Measurements from ENCODE around the gene NME1. TPM values are rescaled to one million over a fixed set of nuclear protein-coding genes. Genes with fewer than 3 reads are reported as not detected.

The NME1 gene
- total and polyA plus RNA-seq, 9 of the 15 experiments (the other 6 are each of a cell fraction or from before 2014, with no cell fraction given): 449 to 1,588 (median 604) TPM

DNA sequence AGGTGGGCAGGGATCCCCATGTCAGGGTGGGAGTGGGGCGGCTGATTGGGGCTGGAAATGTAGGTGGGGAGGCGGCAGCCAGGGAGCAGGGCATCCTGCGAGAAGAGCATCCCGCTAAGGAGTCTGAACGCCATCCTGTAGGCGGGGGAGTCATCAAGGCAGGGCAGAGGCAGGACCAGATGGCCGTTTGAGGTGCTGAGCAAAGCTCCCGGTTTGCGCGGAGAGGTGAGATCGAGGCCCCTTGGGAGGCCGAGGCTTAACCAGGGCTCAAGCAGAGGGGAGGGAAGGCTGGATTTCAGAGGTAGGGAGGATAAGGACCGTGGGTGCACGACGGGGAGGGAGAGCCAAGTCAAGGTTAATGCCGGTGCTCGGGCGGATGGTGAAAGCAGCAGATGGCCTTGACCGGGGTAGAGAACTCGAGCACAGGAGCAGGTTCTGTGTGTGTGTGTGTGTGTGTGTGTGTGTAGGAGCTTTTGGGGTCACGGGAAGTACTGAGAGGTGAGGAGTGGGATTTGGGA is 12.4 kb downstream of the NME1 start (continued):
- no peak for TF ChIP-seq ZBTB7A (IDR thresholded peaks at IDR 0.05; ENCODE audit: borderline replicate concordance, control insufficient read depth, low read depth, low read length)
- TF ChIP-seq RNF2 (IDR thresholded peaks at IDR 0.05): no peak; the same call in 1 of the 2 replicates
- 0 out of 4 replicates have a peak, but pooled peaks of 1 of the 2 experiments have one; percentile 29 for TF ChIP-seq TRIM24 (IDR thresholded peaks at IDR 0.05)
- peak; percentile 87; the same call in 1 of the 2 replicates for TF ChIP-seq THRAP3 (IDR thresholded peaks at IDR 0.05; ENCODE audit: borderline replicate concordance)
- TF ChIP-seq, protein P1, sequence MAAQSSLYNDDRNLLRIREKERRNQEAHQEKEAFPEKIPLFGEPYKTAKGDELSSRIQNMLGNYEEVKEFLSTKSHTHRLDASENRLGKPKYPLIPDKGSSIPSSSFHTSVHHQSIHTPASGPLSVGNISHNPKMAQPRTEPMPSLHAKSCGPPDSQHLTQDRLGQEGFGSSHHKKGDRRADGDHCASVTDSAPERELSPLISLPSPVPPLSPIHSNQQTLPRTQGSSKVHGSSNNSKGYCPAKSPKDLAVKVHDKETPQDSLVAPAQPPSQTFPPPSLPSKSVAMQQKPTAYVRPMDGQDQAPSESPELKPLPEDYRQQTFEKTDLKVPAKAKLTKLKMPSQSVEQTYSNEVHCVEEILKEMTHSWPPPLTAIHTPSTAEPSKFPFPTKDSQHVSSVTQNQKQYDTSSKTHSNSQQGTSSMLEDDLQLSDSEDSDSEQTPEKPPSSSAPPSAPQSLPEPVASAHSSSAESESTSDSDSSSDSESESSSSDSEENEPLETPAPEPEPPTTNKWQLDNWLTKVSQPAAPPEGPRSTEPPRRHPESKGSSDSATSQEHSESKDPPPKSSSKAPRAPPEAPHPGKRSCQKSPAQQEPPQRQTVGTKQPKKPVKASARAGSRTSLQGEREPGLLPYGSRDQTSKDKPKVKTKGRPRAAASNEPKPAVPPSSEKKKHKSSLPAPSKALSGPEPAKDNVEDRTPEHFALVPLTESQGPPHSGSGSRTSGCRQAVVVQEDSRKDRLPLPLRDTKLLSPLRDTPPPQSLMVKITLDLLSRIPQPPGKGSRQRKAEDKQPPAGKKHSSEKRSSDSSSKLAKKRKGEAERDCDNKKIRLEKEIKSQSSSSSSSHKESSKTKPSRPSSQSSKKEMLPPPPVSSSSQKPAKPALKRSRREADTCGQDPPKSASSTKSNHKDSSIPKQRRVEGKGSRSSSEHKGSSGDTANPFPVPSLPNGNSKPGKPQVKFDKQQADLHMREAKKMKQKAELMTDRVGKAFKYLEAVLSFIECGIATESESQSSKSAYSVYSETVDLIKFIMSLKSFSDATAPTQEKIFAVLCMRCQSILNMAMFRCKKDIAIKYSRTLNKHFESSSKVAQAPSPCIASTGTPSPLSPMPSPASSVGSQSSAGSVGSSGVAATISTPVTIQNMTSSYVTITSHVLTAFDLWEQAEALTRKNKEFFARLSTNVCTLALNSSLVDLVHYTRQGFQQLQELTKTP (IDR thresholded peaks at IDR 0.05; ENCODE audit: low read depth in 1 of 2, partially characterized antibody in 2 of 2): peak; percentile 33 to 55
- TF ChIP-seq DMBX1 (CRISPR knock-in tag; IDR thresholded peaks at IDR 0.05; ENCODE audit: borderline replicate concordance): no peak
- TF ChIP-seq, protein P2, sequence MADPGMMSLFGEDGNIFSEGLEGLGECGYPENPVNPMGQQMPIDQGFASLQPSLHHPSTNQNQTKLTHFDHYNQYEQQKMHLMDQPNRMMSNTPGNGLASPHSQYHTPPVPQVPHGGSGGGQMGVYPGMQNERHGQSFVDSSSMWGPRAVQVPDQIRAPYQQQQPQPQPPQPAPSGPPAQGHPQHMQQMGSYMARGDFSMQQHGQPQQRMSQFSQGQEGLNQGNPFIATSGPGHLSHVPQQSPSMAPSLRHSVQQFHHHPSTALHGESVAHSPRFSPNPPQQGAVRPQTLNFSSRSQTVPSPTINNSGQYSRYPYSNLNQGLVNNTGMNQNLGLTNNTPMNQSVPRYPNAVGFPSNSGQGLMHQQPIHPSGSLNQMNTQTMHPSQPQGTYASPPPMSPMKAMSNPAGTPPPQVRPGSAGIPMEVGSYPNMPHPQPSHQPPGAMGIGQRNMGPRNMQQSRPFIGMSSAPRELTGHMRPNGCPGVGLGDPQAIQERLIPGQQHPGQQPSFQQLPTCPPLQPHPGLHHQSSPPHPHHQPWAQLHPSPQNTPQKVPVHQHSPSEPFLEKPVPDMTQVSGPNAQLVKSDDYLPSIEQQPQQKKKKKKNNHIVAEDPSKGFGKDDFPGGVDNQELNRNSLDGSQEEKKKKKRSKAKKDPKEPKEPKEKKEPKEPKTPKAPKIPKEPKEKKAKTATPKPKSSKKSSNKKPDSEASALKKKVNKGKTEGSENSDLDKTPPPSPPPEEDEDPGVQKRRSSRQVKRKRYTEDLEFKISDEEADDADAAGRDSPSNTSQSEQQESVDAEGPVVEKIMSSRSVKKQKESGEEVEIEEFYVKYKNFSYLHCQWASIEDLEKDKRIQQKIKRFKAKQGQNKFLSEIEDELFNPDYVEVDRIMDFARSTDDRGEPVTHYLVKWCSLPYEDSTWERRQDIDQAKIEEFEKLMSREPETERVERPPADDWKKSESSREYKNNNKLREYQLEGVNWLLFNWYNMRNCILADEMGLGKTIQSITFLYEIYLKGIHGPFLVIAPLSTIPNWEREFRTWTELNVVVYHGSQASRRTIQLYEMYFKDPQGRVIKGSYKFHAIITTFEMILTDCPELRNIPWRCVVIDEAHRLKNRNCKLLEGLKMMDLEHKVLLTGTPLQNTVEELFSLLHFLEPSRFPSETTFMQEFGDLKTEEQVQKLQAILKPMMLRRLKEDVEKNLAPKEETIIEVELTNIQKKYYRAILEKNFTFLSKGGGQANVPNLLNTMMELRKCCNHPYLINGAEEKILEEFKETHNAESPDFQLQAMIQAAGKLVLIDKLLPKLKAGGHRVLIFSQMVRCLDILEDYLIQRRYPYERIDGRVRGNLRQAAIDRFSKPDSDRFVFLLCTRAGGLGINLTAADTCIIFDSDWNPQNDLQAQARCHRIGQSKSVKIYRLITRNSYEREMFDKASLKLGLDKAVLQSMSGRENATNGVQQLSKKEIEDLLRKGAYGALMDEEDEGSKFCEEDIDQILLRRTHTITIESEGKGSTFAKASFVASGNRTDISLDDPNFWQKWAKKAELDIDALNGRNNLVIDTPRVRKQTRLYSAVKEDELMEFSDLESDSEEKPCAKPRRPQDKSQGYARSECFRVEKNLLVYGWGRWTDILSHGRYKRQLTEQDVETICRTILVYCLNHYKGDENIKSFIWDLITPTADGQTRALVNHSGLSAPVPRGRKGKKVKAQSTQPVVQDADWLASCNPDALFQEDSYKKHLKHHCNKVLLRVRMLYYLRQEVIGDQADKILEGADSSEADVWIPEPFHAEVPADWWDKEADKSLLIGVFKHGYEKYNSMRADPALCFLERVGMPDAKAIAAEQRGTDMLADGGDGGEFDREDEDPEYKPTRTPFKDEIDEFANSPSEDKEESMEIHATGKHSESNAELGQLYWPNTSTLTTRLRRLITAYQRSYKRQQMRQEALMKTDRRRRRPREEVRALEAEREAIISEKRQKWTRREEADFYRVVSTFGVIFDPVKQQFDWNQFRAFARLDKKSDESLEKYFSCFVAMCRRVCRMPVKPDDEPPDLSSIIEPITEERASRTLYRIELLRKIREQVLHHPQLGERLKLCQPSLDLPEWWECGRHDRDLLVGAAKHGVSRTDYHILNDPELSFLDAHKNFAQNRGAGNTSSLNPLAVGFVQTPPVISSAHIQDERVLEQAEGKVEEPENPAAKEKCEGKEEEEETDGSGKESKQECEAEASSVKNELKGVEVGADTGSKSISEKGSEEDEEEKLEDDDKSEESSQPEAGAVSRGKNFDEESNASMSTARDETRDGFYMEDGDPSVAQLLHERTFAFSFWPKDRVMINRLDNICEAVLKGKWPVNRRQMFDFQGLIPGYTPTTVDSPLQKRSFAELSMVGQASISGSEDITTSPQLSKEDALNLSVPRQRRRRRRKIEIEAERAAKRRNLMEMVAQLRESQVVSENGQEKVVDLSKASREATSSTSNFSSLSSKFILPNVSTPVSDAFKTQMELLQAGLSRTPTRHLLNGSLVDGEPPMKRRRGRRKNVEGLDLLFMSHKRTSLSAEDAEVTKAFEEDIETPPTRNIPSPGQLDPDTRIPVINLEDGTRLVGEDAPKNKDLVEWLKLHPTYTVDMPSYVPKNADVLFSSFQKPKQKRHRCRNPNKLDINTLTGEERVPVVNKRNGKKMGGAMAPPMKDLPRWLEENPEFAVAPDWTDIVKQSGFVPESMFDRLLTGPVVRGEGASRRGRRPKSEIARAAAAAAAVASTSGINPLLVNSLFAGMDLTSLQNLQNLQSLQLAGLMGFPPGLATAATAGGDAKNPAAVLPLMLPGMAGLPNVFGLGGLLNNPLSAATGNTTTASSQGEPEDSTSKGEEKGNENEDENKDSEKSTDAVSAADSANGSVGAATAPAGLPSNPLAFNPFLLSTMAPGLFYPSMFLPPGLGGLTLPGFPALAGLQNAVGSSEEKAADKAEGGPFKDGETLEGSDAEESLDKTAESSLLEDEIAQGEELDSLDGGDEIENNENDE (IDR thresholded peaks at IDR 0.05; ENCODE audit: low read depth, low read length): no peak
- no peak for TF ChIP-seq CREB1 (IDR thresholded peaks at IDR 0.05)
- TF ChIP-seq CREB1 (CRISPR knock-in tag; IDR thresholded peaks at IDR 0.05): no peak

Data from K562 (cell line).